ENCODE results near the gene USP32. TPM values are rescaled to one million over a fixed set of nuclear protein-coding genes. Genes with fewer than 3 reads are reported as not detected.
A peak's percentile ranks its signal among the peaks of the same experiment; 100 is the strongest.
"Not testable (repeated sequence)": the region's sequence is repeated elsewhere in the genome, so short reads cannot be mapped to it uniquely, and the experiment has no call there.

Gene USP32
- total RNA-seq, 1 experiment from 2014 or later, result 32.3 TPM

GRCh38 chr17:60422162-60422665 lies 30.3 kb upstream of the USP32 start, which contains the start of gene CHCT1:
Gene CHCT1 (plus strand): TSS chr17:60422489. CDS start chr17:60422593, 104 bp downstream.
- no peaks in the 10 kb centered on the region for H3K79me2 ChIP-seq (ENCODE audit: low read depth)
- CTCF ChIA-PET, result no interaction called here
- H3F3A ChIP-seq (ENCODE audit: insufficient read depth, low read depth), result no peaks in the 10 kb centered on the region
- no peaks in the 10 kb centered on the region for H3K36me3 ChIP-seq (ENCODE audit: low read depth)
- H4K20me1 ChIP-seq (ENCODE audit: insufficient read depth), result no peaks in the 10 kb centered on the region
- POLR2A ChIA-PET (ENCODE audit: unreplicated experiment), result no interaction called here
- H3K9me2 ChIP-seq (ENCODE audit: insufficient read depth), result no peaks in the 10 kb centered on the region
- H2AFZ ChIP-seq, result peak within 1 kb of the TSS; percentile 33; the same call in 1 of the 2 replicates
- no peak for DNase-seq
- H3K4me2 ChIP-seq, result peak within 1 kb of the TSS; percentile 57
- H3K4me3 ChIP-seq, result peak within 1 kb of the TSS; percentile 30; the same call in 1 of the 2 replicates
- no peaks in the 10 kb centered on the region for H3K27me3 ChIP-seq (ENCODE audit: insufficient read depth, low read depth)
- no peaks in the 10 kb centered on the region; the same call in 1 of the 2 replicates for H3K4me1 ChIP-seq (replicated peaks; ENCODE audit: insufficient read depth)
- no TSS peak for BruUV-seq (replicated peaks)
- intact Hi-C loops (cut with micrococcal nuclease; ENCODE audit: unreplicated experiment), result no loop called here
- no peaks in the 10 kb centered on the region for H3K9me3 ChIP-seq (ENCODE audit: insufficient read depth, low read depth)
- H3K27ac ChIP-seq, result no peak within 1 kb of the TSS
- TF ChIP-seq CTCF (conservative IDR thresholded peaks at IDR 0.05), result no peak
- TF ChIP-seq EZH2 (IDR thresholded peaks at IDR 0.05; ENCODE audit: low read depth), result no peak

- POLR2A ChIA-PET (ENCODE audit: unreplicated experiment), result no interaction called here
- DNase-seq, result peak in 1 of 2 experiments; percentile 52
These were observed 29.6 kb upstream of the USP32 start for GRCh38 chr17:60421273-60422161.

GRCh38 chr17:60419875-60420274 lies 27.9 kb upstream of the USP32 start:
- H3F3A ChIP-seq (ENCODE audit: insufficient read depth, low read depth); intact Hi-C loops (cut with micrococcal nuclease; ENCODE audit: unreplicated experiment); H3K9me2 ChIP-seq (ENCODE audit: insufficient read depth); H3K4me2 ChIP-seq; H3K4me3 ChIP-seq; H3K36me3 ChIP-seq (ENCODE audit: low read depth); H3K27ac ChIP-seq; H3K9me3 ChIP-seq (ENCODE audit: insufficient read depth, low read depth); DNase-seq; H3K4me1 ChIP-seq (replicated peaks; ENCODE audit: insufficient read depth); H2AFZ ChIP-seq; H4K20me1 ChIP-seq (ENCODE audit: insufficient read depth); H3K27me3 ChIP-seq (ENCODE audit: insufficient read depth, low read depth); POLR2A ChIA-PET (ENCODE audit: unreplicated experiment); H3K79me2 ChIP-seq (ENCODE audit: low read depth); BruUV-seq (replicated peaks): not testable (repeated sequence)
- CTCF ChIA-PET, result interaction anchor here (0.7 kb wide), 1 partner anchor 175 kb away, joined by 3 read pairs; no protein-coding TSS in a partner anchor

More at GRCh38 chr17:60421273-60422161, 29.6 kb upstream of the USP32 start:
- no peak overlapping the region for H3K27ac ChIP-seq
- BruUV-seq (replicated peaks), result no TSS peak
- intact Hi-C loops (cut with micrococcal nuclease; ENCODE audit: unreplicated experiment), result loop anchor here (1.0 kb wide), 1 partner anchor 217 kb away; no protein-coding TSS in a partner anchor
- H3K36me3 ChIP-seq (ENCODE audit: low read depth), result no peaks in the 10 kb centered on the region
- H3K79me2 ChIP-seq (ENCODE audit: low read depth), result no peaks in the 10 kb centered on the region
- H3K4me1 ChIP-seq (replicated peaks; ENCODE audit: insufficient read depth), result no peaks in the 10 kb centered on the region; the same call in 1 of the 2 replicates
- TF ChIP-seq EZH2 (IDR thresholded peaks at IDR 0.05; ENCODE audit: low read depth) (no peak), CTCF (conservative IDR thresholded peaks at IDR 0.05) (peak; percentile 64)
- H3K9me3 ChIP-seq (ENCODE audit: insufficient read depth, low read depth), result no peaks in the 10 kb centered on the region
- no peaks in the 10 kb centered on the region for H3K9me2 ChIP-seq (ENCODE audit: insufficient read depth)
- peak overlapping the region; percentile 33; the same call in 1 of the 2 replicates for H2AFZ ChIP-seq
- no peaks in the 10 kb centered on the region for H3F3A ChIP-seq (ENCODE audit: insufficient read depth, low read depth)
- no peaks in the 10 kb centered on the region for H3K27me3 ChIP-seq (ENCODE audit: insufficient read depth, low read depth)
- CTCF ChIA-PET, result no interaction called here
- H4K20me1 ChIP-seq (ENCODE audit: insufficient read depth), result no peaks in the 10 kb centered on the region
- peak overlapping the region; percentile 57 for H3K4me2 ChIP-seq
- peak overlapping the region; percentile 30; the same call in 1 of the 2 replicates for H3K4me3 ChIP-seq

GRCh38 chr17:60419003-60419402 lies 27.1 kb upstream of the USP32 start:
- H3K4me3 ChIP-seq; H3K4me2 ChIP-seq; H3K9me2 ChIP-seq (ENCODE audit: insufficient read depth); BruUV-seq (replicated peaks); H3K27ac ChIP-seq; H3K4me1 ChIP-seq (replicated peaks; ENCODE audit: insufficient read depth); H2AFZ ChIP-seq; CTCF ChIA-PET; H3K27me3 ChIP-seq (ENCODE audit: insufficient read depth, low read depth); DNase-seq; H3F3A ChIP-seq (ENCODE audit: insufficient read depth, low read depth); H3K36me3 ChIP-seq (ENCODE audit: low read depth); H4K20me1 ChIP-seq (ENCODE audit: insufficient read depth); H3K9me3 ChIP-seq (ENCODE audit: insufficient read depth, low read depth); intact Hi-C loops (cut with micrococcal nuclease; ENCODE audit: unreplicated experiment); H3K79me2 ChIP-seq (ENCODE audit: low read depth): not testable (repeated sequence)
- POLR2A ChIA-PET (ENCODE audit: unreplicated experiment), result interaction anchor here (0.6 kb wide), 1 partner anchor 330 kb away, joined by 7 read pairs; no protein-coding TSS in a partner anchor
